GM21529 (cell line): Measurements from ENCODE around the gene B4GALT1.
A peak's percentile ranks its signal among the peaks of the same experiment; 100 is the strongest.

Source experiments
- ATAC-seq: cut with Tn5 transposase; IDR thresholded peaks from one replicate; pipeline ENCODE4 v1.9.1; 2021; ENCODE audit not compliant: unreplicated experiment

Gene B4GALT1

GRCh38 chr9:33124751-33125381 is 42.3 kb downstream of the B4GALT1 start:
- ATAC-seq = peak; percentile 42

- ATAC-seq = no peak
Observed at GRCh38 chr9:33124046-33124445, 43.1 kb downstream of the B4GALT1 start.

- ATAC-seq = no peak
Observed at GRCh38 chr9:33123407-33124031, 43.6 kb downstream of the B4GALT1 start.

GRCh38 chr9:33120620-33121019 is 46.5 kb downstream of the B4GALT1 start:
- no peak for ATAC-seq

- no peak for ATAC-seq
Observed at GRCh38 chr9:33117796-33118195, 49.3 kb downstream of the B4GALT1 start.

GRCh38 chr9:33117306-33117705 is 49.8 kb downstream of the B4GALT1 start:
- ATAC-seq = no peak

GRCh38 chr9:33116860-33117259 is 50.3 kb downstream of the B4GALT1 start:
- peak; percentile 73 for ATAC-seq

- ATAC-seq = no peak
Observed at GRCh38 chr9:33114746-33115145, 52.4 kb downstream of the B4GALT1 start.

- no peak for ATAC-seq
Observed at GRCh38 chr9:33113799-33114547, 53.2 kb downstream of the B4GALT1 start.

- no peak for ATAC-seq
Observed at GRCh38 chr9:33112094-33112493, 55.0 kb downstream of the B4GALT1 start.

GRCh38 chr9:33111631-33112030 is 55.5 kb downstream of the B4GALT1 start:
- no peak for ATAC-seq

- ATAC-seq = no peak
Observed at GRCh38 chr9:33110686-33111085, 56.5 kb downstream of the B4GALT1 start.

GRCh38 chr9:33109850-33110595 is 57.1 kb downstream of the B4GALT1 start:
- ATAC-seq = no peak

GRCh38 chr9:33109097-33109496 is 58.0 kb downstream of the B4GALT1 start:
- ATAC-seq = no peak

GRCh38 chr9:33108472-33108871 is 58.7 kb downstream of the B4GALT1 start:
- no peak for ATAC-seq

- no peak for ATAC-seq
Observed at GRCh38 chr9:33107762-33108161, 59.4 kb downstream of the B4GALT1 start.

- ATAC-seq = no peak
Observed at GRCh38 chr9:33106827-33107621, 60.1 kb downstream of the B4GALT1 start.

- ATAC-seq = no peak
Observed at GRCh38 chr9:33106372-33106771, 60.8 kb downstream of the B4GALT1 start.

- no peak for ATAC-seq
Observed at GRCh38 chr9:33105959-33106358, 61.2 kb downstream of the B4GALT1 start.

- ATAC-seq = no peak
Observed at GRCh38 chr9:33105504-33105903, 61.6 kb downstream of the B4GALT1 start.

GRCh38 chr9:33104401-33104800 is 62.7 kb downstream of the B4GALT1 start:
- ATAC-seq = no peak
